Fibroblast of skin of left biceps (primary cell): ENCODE results near the gene HPS3.

Experiments used
- DNase-seq, 2 experiments: peaks; one replicate each; pipeline ENCODE4 v3.0.0-alpha.2; 2013; ENCODE audit warnings: low read depth in 2 of 2

The HPS3 gene

GRCh38 chr3:149120051-149120972, 9.1 kb upstream of the HPS3 start:
- peak; percentile 29 to 31 for DNase-seq

DNA sequence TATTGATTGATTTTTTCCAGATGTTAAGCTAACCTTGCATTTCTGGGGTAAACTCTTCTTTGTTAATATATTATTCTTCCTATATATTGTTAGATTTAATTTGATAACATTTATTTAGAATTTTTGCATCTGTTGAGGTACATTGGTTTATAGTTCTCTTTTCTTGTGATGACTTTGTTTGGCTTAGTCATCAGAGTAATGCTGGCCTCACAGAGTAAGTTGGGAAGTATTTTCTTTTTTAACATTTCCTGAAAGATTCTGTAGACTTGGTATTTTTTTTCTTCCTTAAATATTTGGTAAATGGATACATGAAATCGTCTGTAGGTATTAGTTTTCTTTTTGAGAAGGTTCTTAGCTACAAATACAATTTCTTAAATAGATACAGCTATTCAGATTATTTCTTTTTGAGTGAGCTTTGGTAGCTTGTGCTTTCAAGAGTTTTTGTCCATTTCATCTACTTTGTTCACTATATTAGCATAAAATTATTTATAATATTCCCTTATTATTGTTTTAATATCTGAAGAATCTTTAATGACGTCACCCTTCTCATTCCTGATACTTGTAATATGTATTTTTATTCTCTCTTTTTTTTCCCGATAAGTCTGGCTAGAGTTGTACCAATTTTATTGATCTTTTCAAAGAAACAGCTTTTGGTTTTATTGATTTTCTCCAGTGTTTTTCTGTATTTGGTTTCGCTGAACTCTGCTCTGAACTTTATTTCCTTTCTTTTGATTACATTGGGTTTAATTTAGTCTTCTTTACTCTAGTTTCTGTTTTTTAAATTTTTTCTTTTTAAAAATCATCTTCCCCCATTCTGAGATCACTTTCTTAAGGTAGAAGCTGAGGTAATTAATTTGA, 6.5 kb upstream of the HPS3 start:
- no peak for DNase-seq

DNA sequence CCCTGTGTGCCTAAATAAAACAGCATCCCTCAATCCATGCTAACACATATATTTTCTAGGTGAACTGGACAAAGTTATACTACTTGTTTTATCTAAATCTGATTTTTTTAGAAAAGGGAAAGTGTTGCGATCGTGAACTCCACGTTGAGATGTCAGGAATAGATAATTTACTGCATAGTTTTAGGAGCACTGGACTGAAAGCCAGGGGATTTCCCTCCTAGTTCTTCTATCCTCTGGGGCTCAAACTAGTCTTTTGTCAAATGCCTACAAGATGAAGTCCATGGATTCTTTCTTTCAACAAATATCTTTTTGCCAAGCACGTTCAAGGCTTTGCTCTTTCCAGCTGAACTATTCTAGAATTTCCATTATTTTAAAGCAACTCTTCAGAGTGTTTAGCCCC, 617 bp upstream of the HPS3 start:
- no peak for DNase-seq

DNA sequence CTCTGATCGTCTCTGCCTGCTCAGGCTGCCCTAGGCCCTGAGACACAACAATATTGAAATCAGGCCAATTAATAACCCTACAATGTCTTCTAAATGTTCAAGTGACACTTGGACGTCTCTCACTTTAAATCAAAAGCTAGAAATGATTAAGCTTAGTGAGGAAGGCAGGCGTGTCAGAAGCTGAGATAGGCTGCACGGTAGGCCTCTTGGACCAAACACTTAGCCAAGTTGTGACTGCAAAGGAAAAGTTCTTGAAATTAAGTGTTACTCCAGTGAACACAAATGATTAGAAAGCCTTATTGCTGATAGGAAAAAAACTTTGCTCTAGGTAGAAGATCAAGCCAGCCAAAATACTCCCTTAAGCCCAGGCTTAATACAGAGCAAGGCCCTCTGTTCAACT, 2.2 kb downstream of the HPS3 start:
- DNase-seq = no peak

GRCh38 chr3:149134575-149134974, 5.1 kb downstream of the HPS3 start:
- no peak for DNase-seq

GRCh38 chr3:149142682-149143081, 13.2 kb downstream of the HPS3 start:
- DNase-seq = no peak

DNA sequence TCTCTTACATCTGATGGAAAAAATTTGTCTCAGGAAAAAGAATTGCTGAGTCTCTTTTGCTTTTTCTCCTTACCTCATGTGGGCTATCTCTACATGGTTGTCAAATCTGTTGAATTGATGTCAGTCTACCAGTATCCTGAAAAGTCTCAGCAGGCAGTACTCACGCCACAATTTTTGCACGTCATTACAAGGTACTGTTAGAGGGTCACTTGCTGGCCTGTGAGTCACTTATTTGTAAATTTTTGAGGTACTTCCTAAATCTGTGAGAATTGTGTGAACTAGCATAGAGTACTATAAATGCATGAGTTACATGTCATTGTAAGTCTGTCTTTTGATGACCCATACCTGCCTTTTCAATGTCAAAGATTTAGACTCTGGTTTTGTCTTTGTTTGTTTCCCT, 15.9 kb downstream of the HPS3 start:
- no peak for DNase-seq

- DNase-seq = no peak
Observed at GRCh38 chr3:149145974-149146373, 16.5 kb downstream of the HPS3 start.

GRCh38 chr3:149150436-149150835, 21.0 kb downstream of the HPS3 start:
- DNase-seq = no peak

DNA sequence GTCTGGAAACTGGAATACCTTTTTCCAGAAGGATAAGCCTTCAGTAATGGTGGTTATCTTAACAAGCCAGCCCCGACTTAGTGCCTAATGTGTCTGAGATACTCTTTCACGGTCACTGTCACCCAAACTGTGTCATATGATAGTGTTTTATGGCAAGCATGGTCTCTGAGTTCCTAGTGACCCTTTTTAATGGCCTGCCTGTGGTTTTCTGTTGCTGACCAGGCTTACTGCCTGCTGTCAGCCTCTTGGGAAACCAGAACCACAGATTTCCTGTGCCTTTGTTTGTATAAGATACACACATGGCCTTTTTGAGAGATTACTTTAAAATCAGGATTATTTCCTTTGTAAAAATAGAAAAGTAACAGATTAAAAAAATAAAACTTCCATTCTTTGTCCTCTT, 22.4 kb downstream of the HPS3 start:
- DNase-seq = no peak

GRCh38 chr3:149152420-149152819, 23.0 kb downstream of the HPS3 start:
- DNase-seq = no peak

DNA sequence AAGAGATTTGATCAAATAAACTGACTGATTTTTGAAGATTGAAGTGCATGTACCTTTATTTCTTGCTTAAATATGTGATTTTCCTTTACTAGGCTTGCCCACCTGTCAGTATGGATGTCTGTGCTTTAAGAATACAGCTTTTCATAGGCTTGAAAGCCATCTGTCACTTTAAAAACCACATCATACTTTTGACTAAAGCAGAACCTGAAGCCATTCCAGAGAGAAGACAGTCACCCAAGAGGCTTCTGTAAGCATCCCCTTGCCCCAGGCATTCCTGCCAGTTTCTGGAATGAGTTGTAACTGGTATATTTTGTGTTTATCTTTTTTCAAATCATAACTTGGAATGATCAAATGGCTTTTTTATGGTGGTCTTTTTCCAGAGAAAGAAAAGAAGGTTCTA, 24.0 kb downstream of the HPS3 start:
- no peak for DNase-seq

GRCh38 chr3:149160754-149161300, 31.4 kb downstream of the HPS3 start:
- DNase-seq = no peak

DNA sequence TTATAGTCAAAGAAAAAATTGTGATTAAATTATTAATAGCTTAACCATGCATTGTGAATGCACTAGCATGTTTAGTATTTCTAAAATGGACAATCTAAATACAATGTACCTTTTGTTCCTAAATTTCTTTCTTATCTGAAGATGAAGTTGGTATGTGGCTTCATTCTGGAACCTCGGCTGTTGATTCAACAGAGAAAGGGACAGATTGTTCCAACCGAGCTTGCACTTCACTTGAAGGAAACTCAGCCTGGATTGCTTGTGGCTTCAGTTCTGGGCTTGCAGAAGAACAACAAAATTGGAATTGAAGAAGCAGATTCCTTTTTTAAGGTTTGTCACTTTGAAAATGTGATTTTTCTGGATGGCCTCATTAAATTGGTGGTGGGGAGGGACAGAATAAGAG, 32.6 kb downstream of the HPS3 start:
- no peak for DNase-seq

DNA sequence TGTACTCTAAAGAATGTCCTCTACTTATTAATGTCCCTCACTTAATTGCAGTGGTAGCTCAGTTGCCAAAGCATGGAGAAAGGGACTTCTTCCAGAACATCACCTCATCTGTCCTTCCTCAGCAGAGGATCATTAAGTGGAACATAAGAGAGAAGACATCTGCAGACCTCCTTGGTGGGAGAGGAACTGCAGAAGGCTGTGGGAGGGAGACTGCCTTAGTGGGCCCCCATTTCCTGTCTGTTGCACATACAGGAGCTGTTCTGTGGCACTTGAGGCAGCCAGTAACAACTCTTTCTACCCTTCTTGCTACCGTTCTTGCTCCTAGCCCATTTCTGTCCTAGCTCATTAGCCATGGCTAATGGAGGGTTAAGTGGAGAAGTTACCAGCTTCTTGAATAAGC, 33.6 kb downstream of the HPS3 start:
- no peak for DNase-seq

GRCh38 chr3:149167898-149168297, 38.5 kb downstream of the HPS3 start:
- no peak for DNase-seq

- no peak for DNase-seq
Observed at GRCh38 chr3:149170672-149171071, 41.2 kb downstream of the HPS3 start.

DNA sequence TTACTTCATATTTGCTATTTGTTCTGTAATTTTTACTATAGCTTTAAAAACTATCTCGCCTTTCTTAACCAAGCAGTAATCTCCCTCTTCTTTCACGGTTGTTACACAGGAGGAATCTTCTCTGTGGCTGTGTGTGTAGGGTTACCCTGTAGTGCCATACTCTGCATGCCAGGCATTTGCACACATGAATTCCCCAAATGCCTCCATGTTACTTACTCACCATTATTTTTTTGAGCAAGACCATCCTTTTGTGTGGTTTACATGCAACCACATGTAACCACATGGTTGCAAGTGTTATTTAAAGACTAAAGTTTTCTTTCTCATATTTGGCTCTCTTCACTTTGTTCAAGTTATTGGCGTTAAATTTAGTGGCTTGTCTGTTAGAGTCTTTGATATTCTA, 45.5 kb downstream of the HPS3 start:
- DNase-seq = no peak

DNA sequence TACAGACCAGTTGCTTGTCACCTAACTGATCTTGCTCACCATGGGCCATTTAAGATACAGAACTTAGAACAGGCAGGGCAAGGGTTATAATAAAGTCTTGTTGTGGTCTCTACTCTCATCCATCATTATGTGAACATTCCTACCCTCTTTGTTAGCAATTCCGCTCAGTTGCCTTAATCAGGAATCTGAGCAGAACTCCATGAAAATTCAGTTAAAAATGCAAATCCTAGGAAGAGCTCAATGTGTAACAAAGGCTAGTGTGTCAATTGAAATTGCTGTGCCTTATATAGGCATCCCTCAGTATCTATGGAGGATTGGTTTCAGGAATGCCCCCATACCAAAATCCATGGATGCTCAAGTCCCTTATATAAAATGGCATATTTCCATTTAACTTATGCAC, 47.7 kb downstream of the HPS3 start:
- DNase-seq = no peak

- peak; percentile 51 to 58 for DNase-seq
Observed at GRCh38 chr3:149179220-149179619, 49.8 kb downstream of the HPS3 start.

- peak; percentile 91 to 92 for DNase-seq
Observed at GRCh38 chr3:149180057-149180573, 50.7 kb downstream of the HPS3 start.

GRCh38 chr3:149181182-149181581, 51.7 kb downstream of the HPS3 start:
- DNase-seq = no peak
